ENCODE measurements around the gene ICOSLG. TPM values are rescaled to one million over a fixed set of nuclear protein-coding genes. Genes with fewer than 3 reads are reported as not detected.

ICOSLG gene
- polyA plus RNA-seq, 2 donors: 2.6 to 3.7 TPM

GRCh38 chr21:44265734-44266270 is 25.1 kb upstream of the ICOSLG start:
- 90 to 92% methylated on average over 17 of the region's 17 CpGs for WGBS, 2 donors
- H3K4me1 ChIP-seq (ENCODE audit: control insufficient read depth in 2 of 2, insufficient read depth in 2 of 2, low read length in 1 of 2): no peaks in the 10 kb centered on the region
- no peak overlapping the region for H3K27ac ChIP-seq (ENCODE audit: low read depth in 2 of 2, low read length in 1 of 2)
- no peaks in the 10 kb centered on the region for H3K9me3 ChIP-seq (ENCODE audit: control insufficient read depth in 2 of 2, insufficient read depth in 1 of 2, low read depth in 1 of 2, low read length in 1 of 2)
- no peaks in the 10 kb centered on the region for H3K36me3 ChIP-seq (ENCODE audit: control insufficient read depth in 2 of 2, insufficient read depth in 2 of 2, low read length in 1 of 2)
- no peaks in the 10 kb centered on the region for H3K27me3 ChIP-seq (ENCODE audit: control insufficient read depth in 1 of 2, insufficient read depth in 2 of 2, low read length in 2 of 2)
- no peak overlapping the region for H3K4me3 ChIP-seq (ENCODE audit: low read depth in 1 of 2, low read length in 2 of 2)

GRCh38 chr21:44263768-44264167 is 23.0 kb upstream of the ICOSLG start:
- H3K4me3 ChIP-seq (ENCODE audit: low read depth in 1 of 2, low read length in 2 of 2): no peak overlapping the region
- H3K4me1 ChIP-seq (ENCODE audit: control insufficient read depth in 2 of 2, insufficient read depth in 2 of 2, low read length in 1 of 2): no peaks in the 10 kb centered on the region
- no peaks in the 10 kb centered on the region for H3K36me3 ChIP-seq (ENCODE audit: control insufficient read depth in 2 of 2, insufficient read depth in 2 of 2, low read length in 1 of 2)
- no peaks in the 10 kb centered on the region for H3K27me3 ChIP-seq (ENCODE audit: control insufficient read depth in 1 of 2, insufficient read depth in 2 of 2, low read length in 2 of 2)
- no peaks in the 10 kb centered on the region for H3K9me3 ChIP-seq (ENCODE audit: control insufficient read depth in 2 of 2, insufficient read depth in 1 of 2, low read depth in 1 of 2, low read length in 1 of 2)
- WGBS, 2 donors: 65 to 67% methylated on average over 3 to 4 of the region's 4 CpGs
- H3K27ac ChIP-seq (ENCODE audit: low read depth in 2 of 2, low read length in 1 of 2): no peak overlapping the region

- H3K4me3 ChIP-seq (ENCODE audit: low read depth in 1 of 2, low read length in 2 of 2): no peak overlapping the region
- no peaks in the 10 kb centered on the region for H3K27me3 ChIP-seq (ENCODE audit: control insufficient read depth in 1 of 2, insufficient read depth in 2 of 2, low read length in 2 of 2)
- H3K27ac ChIP-seq (ENCODE audit: low read depth in 2 of 2, low read length in 1 of 2): no peak overlapping the region
- H3K4me1 ChIP-seq (ENCODE audit: control insufficient read depth in 2 of 2, insufficient read depth in 2 of 2, low read length in 1 of 2): no peaks in the 10 kb centered on the region
- no peaks in the 10 kb centered on the region for H3K36me3 ChIP-seq (ENCODE audit: control insufficient read depth in 2 of 2, insufficient read depth in 2 of 2, low read length in 1 of 2)
- 54 to 67% methylated on average over 18 of the region's 18 CpGs for WGBS, 2 donors
- H3K9me3 ChIP-seq (ENCODE audit: control insufficient read depth in 2 of 2, insufficient read depth in 1 of 2, low read depth in 1 of 2, low read length in 1 of 2): no peaks in the 10 kb centered on the region
Observed at GRCh38 chr21:44263221-44263760, 22.5 kb upstream of the ICOSLG start.

- no peaks in the 10 kb centered on the region for H3K9me3 ChIP-seq (ENCODE audit: control insufficient read depth in 2 of 2, insufficient read depth in 1 of 2, low read depth in 1 of 2, low read length in 1 of 2)
- no peaks in the 10 kb centered on the region for H3K36me3 ChIP-seq (ENCODE audit: control insufficient read depth in 2 of 2, insufficient read depth in 2 of 2, low read length in 1 of 2)
- no peaks in the 10 kb centered on the region for H3K4me1 ChIP-seq (ENCODE audit: control insufficient read depth in 2 of 2, insufficient read depth in 2 of 2, low read length in 1 of 2)
- H3K27me3 ChIP-seq (ENCODE audit: control insufficient read depth in 1 of 2, insufficient read depth in 2 of 2, low read length in 2 of 2): no peaks in the 10 kb centered on the region
- H3K4me3 ChIP-seq (ENCODE audit: low read depth in 1 of 2, low read length in 2 of 2): no peak overlapping the region
- H3K27ac ChIP-seq (ENCODE audit: low read depth in 2 of 2, low read length in 1 of 2): no peak overlapping the region
- WGBS, 2 donors: 74 to 76% methylated on average over 10 to 12 of the region's 12 CpGs
Observed at GRCh38 chr21:44262338-44263056, 21.8 kb upstream of the ICOSLG start.

GRCh38 chr21:44261675-44262295 is 21.0 kb upstream of the ICOSLG start, which contains the start of gene DNMT3L:
Gene DNMT3L (minus strand): TSS chr21:44261897. CDS start chr21:44261259, 638 bp downstream.
- no peak within 1 kb of the TSS for H3K27ac ChIP-seq (ENCODE audit: low read depth in 2 of 2, low read length in 1 of 2)
- H3K36me3 ChIP-seq (ENCODE audit: control insufficient read depth in 2 of 2, insufficient read depth in 2 of 2, low read length in 1 of 2): no peaks in the 10 kb centered on the region
- no peaks in the 10 kb centered on the region for H3K4me1 ChIP-seq (ENCODE audit: control insufficient read depth in 2 of 2, insufficient read depth in 2 of 2, low read length in 1 of 2)
- no peaks in the 10 kb centered on the region for H3K9me3 ChIP-seq (ENCODE audit: control insufficient read depth in 2 of 2, insufficient read depth in 1 of 2, low read depth in 1 of 2, low read length in 1 of 2)
- H3K27me3 ChIP-seq (ENCODE audit: control insufficient read depth in 1 of 2, insufficient read depth in 2 of 2, low read length in 2 of 2): no peaks in the 10 kb centered on the region
- H3K4me3 ChIP-seq (ENCODE audit: low read depth in 1 of 2, low read length in 2 of 2): no peak within 1 kb of the TSS
- WGBS, 2 donors: 67 to 72% methylated on average over 19 of the region's 19 CpGs

GRCh38 chr21:44260791-44261631 is 20.3 kb upstream of the ICOSLG start:
- Histone ChIP-seq H3K27ac (ENCODE audit: low read depth in 2 of 2, low read length in 1 of 2) (no peak overlapping the region), H3K4me1 (ENCODE audit: control insufficient read depth in 2 of 2, insufficient read depth in 2 of 2, low read length in 1 of 2) (no peaks in the 10 kb centered on the region), H3K27me3 (ENCODE audit: control insufficient read depth in 1 of 2, insufficient read depth in 2 of 2, low read length in 2 of 2) (no peaks in the 10 kb centered on the region), H3K9me3 (ENCODE audit: control insufficient read depth in 2 of 2, insufficient read depth in 1 of 2, low read depth in 1 of 2, low read length in 1 of 2) (no peaks in the 10 kb centered on the region), H3K36me3 (ENCODE audit: control insufficient read depth in 2 of 2, insufficient read depth in 2 of 2, low read length in 1 of 2) (no peaks in the 10 kb centered on the region), H3K4me3 (ENCODE audit: low read depth in 1 of 2, low read length in 2 of 2) (no peak overlapping the region)
- 77 to 82% methylated on average over 19 of the region's 19 CpGs for WGBS, 2 donors

- Histone ChIP-seq H3K9me3 (ENCODE audit: control insufficient read depth in 2 of 2, insufficient read depth in 1 of 2, low read depth in 1 of 2, low read length in 1 of 2) (no peaks in the 10 kb centered on the region), H3K4me3 (ENCODE audit: low read depth in 1 of 2, low read length in 2 of 2) (no peak overlapping the region), H3K27ac (ENCODE audit: low read depth in 2 of 2, low read length in 1 of 2) (no peak overlapping the region), H3K27me3 (ENCODE audit: control insufficient read depth in 1 of 2, insufficient read depth in 2 of 2, low read length in 2 of 2) (no peaks in the 10 kb centered on the region), H3K36me3 (ENCODE audit: control insufficient read depth in 2 of 2, insufficient read depth in 2 of 2, low read length in 1 of 2) (no peaks in the 10 kb centered on the region), H3K4me1 (ENCODE audit: control insufficient read depth in 2 of 2, insufficient read depth in 2 of 2, low read length in 1 of 2) (no peaks in the 10 kb centered on the region)
- 56 to 59% methylated on average over 4 of the region's 4 CpGs for WGBS, 2 donors
Observed at GRCh38 chr21:44260066-44260465, 19.3 kb upstream of the ICOSLG start.

GRCh38 chr21:44259082-44259705 is 18.5 kb upstream of the ICOSLG start:
- H3K27ac ChIP-seq (ENCODE audit: low read depth in 2 of 2, low read length in 1 of 2): no peak overlapping the region
- H3K4me3 ChIP-seq (ENCODE audit: low read depth in 1 of 2, low read length in 2 of 2): no peak overlapping the region
- no peaks in the 10 kb centered on the region for H3K4me1 ChIP-seq (ENCODE audit: control insufficient read depth in 2 of 2, insufficient read depth in 2 of 2, low read length in 1 of 2)
- 79 to 87% methylated on average over 22 of the region's 22 CpGs for WGBS, 2 donors
- H3K9me3 ChIP-seq (ENCODE audit: control insufficient read depth in 2 of 2, insufficient read depth in 1 of 2, low read depth in 1 of 2, low read length in 1 of 2): no peaks in the 10 kb centered on the region
- H3K36me3 ChIP-seq (ENCODE audit: control insufficient read depth in 2 of 2, insufficient read depth in 2 of 2, low read length in 1 of 2): no peaks in the 10 kb centered on the region
- H3K27me3 ChIP-seq (ENCODE audit: control insufficient read depth in 1 of 2, insufficient read depth in 2 of 2, low read length in 2 of 2): no peaks in the 10 kb centered on the region

All from esophagus (tissue), 2 donors.